MM.1S (cell line): Measurements from ENCODE around the gene OTULINL.

Experiments
- DNase-seq: peaks from one replicate; pipeline ENCODE4 v3.0.0-alpha.2; 2015
- H2AFZ ChIP-seq: fragments of 300-600 bp; sonication (generic); 2 replicates; pipeline ENCODE4 v1.6.0; 2016; ENCODE audit warnings: antibody characterized with exemption, low read length
- H3F3A ChIP-seq: fragments of 300-600 bp; sonication (generic); 2 replicates; pipeline ENCODE4 v1.6.1; 2016; ENCODE audit warnings: mild to moderate bottlenecking, antibody characterized with exemption, low read length, moderate library complexity, mixed read lengths; ENCODE audit not compliant: insufficient read depth
- H3K27ac ChIP-seq: fragments of 300-600 bp; sonication (generic); 2 replicates; pipeline ENCODE4 v1.5.1; 2016; ENCODE audit warnings: mild to moderate bottlenecking, low read length
- H3K27me3 ChIP-seq: fragments of 300-600 bp; sonication (generic); replicated peaks from 2 replicates; pipeline ENCODE4 v1.6.0; 2016; ENCODE audit warnings: low read length; ENCODE audit not compliant: insufficient read depth
- H3K36me3 ChIP-seq: fragments of 300-600 bp; sonication (generic); replicated peaks from 2 replicates; pipeline ENCODE4 v1.6.1; 2016; ENCODE audit warnings: mild to moderate bottlenecking, low read length, mixed read lengths; ENCODE audit not compliant: insufficient read depth
- H3K4me1 ChIP-seq: fragments of 300-600 bp; sonication (generic); 2 replicates; pipeline ENCODE4 v1.6.1; 2016; ENCODE audit warnings: low read length, mixed read lengths
- H3K4me2 ChIP-seq: fragments of 300-600 bp; sonication (generic); 2 replicates; pipeline ENCODE4 v1.6.0; 2016; ENCODE audit warnings: low read depth, low read length
- H3K4me3 ChIP-seq: fragments of 300-600 bp; sonication (generic); 2 replicates; pipeline ENCODE4 v1.5.1; 2016; ENCODE audit warnings: low read length, mixed read lengths
- H3K79me2 ChIP-seq: fragments of 300-600 bp; sonication (generic); 2 replicates; pipeline ENCODE4 v1.6.1; 2016; ENCODE audit warnings: mixed run types, low read length, mixed read lengths
- H3K9ac ChIP-seq: fragments of 300-600 bp; sonication (generic); 2 replicates; pipeline ENCODE4 v1.6.1; 2016; ENCODE audit warnings: low read length, mixed read lengths
- H3K9me2 ChIP-seq: fragments of 300-600 bp; sonication (generic); replicated peaks from 2 replicates; pipeline ENCODE4 v1.6.1; 2016; ENCODE audit warnings: mild to moderate bottlenecking, low read length, mixed read lengths; ENCODE audit not compliant: insufficient read depth
- H3K9me3 ChIP-seq: fragments of 300-600 bp; sonication (generic); replicated peaks from 2 replicates; pipeline ENCODE4 v1.6.1; 2016; ENCODE audit warnings: mild to moderate bottlenecking, low read length, mixed read lengths; ENCODE audit not compliant: insufficient read depth
- H4K20me1 ChIP-seq: fragments of 300-600 bp; sonication (generic); 2 replicates; pipeline ENCODE4 v1.6.1; 2016; ENCODE audit warnings: mild to moderate bottlenecking, low read length, moderate library complexity, mixed read lengths; ENCODE audit not compliant: insufficient read depth
- CTCF ChIP-seq: fragments of 300-600 bp; sonication (generic); IDR thresholded peaks from 2 replicates; pipeline ENCODE4 v1.5.1; 2016; ENCODE audit warnings: antibody characterized with exemption, low read length, mixed read lengths
- EZH2 ChIP-seq: fragments of 300-600 bp; sonication (generic); optimal IDR thresholded peaks from 2 replicates; pipeline ENCODE3; 2017; ENCODE audit warnings: low read depth, mild to moderate bottlenecking, antibody characterized with exemption, low read length, mixed read lengths
- EZH2phosphoT487 ChIP-seq: fragments of 300-600 bp; sonication (generic); IDR thresholded peaks from 2 replicates; pipeline ENCODE4 v1.6.1; 2018; ENCODE audit warnings: antibody characterized with exemption, low read length

The OTULINL gene

GRCh38 chr5:14557203-14557770 lies 24.3 kb upstream of the OTULINL start:
- H3K4me1 ChIP-seq = no peaks in the 10 kb centered on the region
- DNase-seq = no peak

GRCh38 chr5:14557791-14558415 lies 23.7 kb upstream of the OTULINL start:
- Histone ChIP-seq H3K4me3 (no peak overlapping the region), H4K20me1 (no peaks in the 10 kb centered on the region), H2AFZ (no peak overlapping the region), H3K27ac (no peak overlapping the region), H3K36me3 (no peaks in the 10 kb centered on the region), H3K9me3 (no peaks in the 10 kb centered on the region), H3K79me2 (no peaks in the 10 kb centered on the region), H3K9ac (no peak overlapping the region), H3K4me1 (no peaks in the 10 kb centered on the region), H3K4me2 (no peak overlapping the region), H3K27me3 (no peaks in the 10 kb centered on the region), H3F3A (no peaks in the 10 kb centered on the region), H3K9me2 (no peaks in the 10 kb centered on the region)
- no peak for TF ChIP-seq EZH2
- TF ChIP-seq EZH2phosphoT487 = no peak
- no peak for TF ChIP-seq CTCF
- no peak for DNase-seq

More at GRCh38 chr5:14557203-14557770, 24.3 kb upstream of the OTULINL start:
- H3K4me2 ChIP-seq = no peak overlapping the region
- H3K9me2 ChIP-seq = no peaks in the 10 kb centered on the region
- H2AFZ ChIP-seq = no peak overlapping the region
- no peak overlapping the region for H3K9ac ChIP-seq
- H3K9me3 ChIP-seq = no peaks in the 10 kb centered on the region
- H3F3A ChIP-seq = no peaks in the 10 kb centered on the region
- H3K36me3 ChIP-seq = no peaks in the 10 kb centered on the region
- TF ChIP-seq EZH2phosphoT487 (no peak), EZH2 (no peak), CTCF (no peak)
- H3K4me3 ChIP-seq = no peak overlapping the region
- no peak overlapping the region for H3K27ac ChIP-seq
- no peaks in the 10 kb centered on the region for H4K20me1 ChIP-seq
- H3K79me2 ChIP-seq = no peaks in the 10 kb centered on the region
- H3K27me3 ChIP-seq = no peaks in the 10 kb centered on the region

- H3K4me1 ChIP-seq = no peaks in the 10 kb centered on the region
- TF ChIP-seq EZH2 = no peak
- H3K27ac ChIP-seq = no peak overlapping the region
- no peak overlapping the region for H3K9ac ChIP-seq
- no peaks in the 10 kb centered on the region for H3F3A ChIP-seq
- no peaks in the 10 kb centered on the region for H3K27me3 ChIP-seq
- no peak overlapping the region for H3K4me2 ChIP-seq
- H2AFZ ChIP-seq = no peak overlapping the region
- no peaks in the 10 kb centered on the region for H3K9me3 ChIP-seq
- no peak overlapping the region for H3K4me3 ChIP-seq
- no peaks in the 10 kb centered on the region for H3K79me2 ChIP-seq
- H3K9me2 ChIP-seq = no peaks in the 10 kb centered on the region
- no peak for DNase-seq
- no peaks in the 10 kb centered on the region for H3K36me3 ChIP-seq
- H4K20me1 ChIP-seq = no peaks in the 10 kb centered on the region
These were observed 21.4 kb upstream of the OTULINL start for GRCh38 chr5:14560091-14560595.

GRCh38 chr5:14561741-14562140 lies 19.9 kb upstream of the OTULINL start:
- Histone ChIP-seq H3K79me2 (no peaks in the 10 kb centered on the region), H3K4me2 (no peak overlapping the region), H3K9me3 (no peaks in the 10 kb centered on the region), H3F3A (no peaks in the 10 kb centered on the region), H3K27ac (no peak overlapping the region), H3K9ac (no peak overlapping the region), H3K27me3 (no peaks in the 10 kb centered on the region), H3K4me1 (no peaks in the 10 kb centered on the region), H3K4me3 (no peak overlapping the region), H3K9me2 (no peaks in the 10 kb centered on the region), H2AFZ (no peak overlapping the region), H3K36me3 (no peaks in the 10 kb centered on the region), H4K20me1 (no peaks in the 10 kb centered on the region)
- no peak for TF ChIP-seq CTCF
- TF ChIP-seq EZH2 = no peak
- TF ChIP-seq EZH2phosphoT487 = no peak
- no peak for DNase-seq
